Stomach (tissue), 9 donors: ENCODE results near the gene NRG3. TPM values are rescaled to one million over a fixed set of nuclear protein-coding genes. Genes with fewer than 3 reads are reported as not detected.

Source experiments
- DNase-seq, 2 donors: peaks; one replicate each; pipeline versions ENCODE4 v3.0.0 to v3.0.0-alpha.2; 2013 to 2019
- H3K27ac ChIP-seq, 5 donors: fragments of 200-600 bp in 4 of 5; sonication (generic) in 4 of 5; one replicate each; pipeline ENCODE4 v1.5.1; 2013 to 2019; ENCODE audit warnings: mild to moderate bottlenecking in 1 of 5, moderate library complexity in 1 of 5
- H3K27me3 ChIP-seq, 3 donors: fragments of 200-600 bp; sonication (generic); one replicate each; pipeline ENCODE4 v1.5.1; 2017 to 2019; ENCODE audit warnings: mixed run types in 1 of 3
- H3K36me3 ChIP-seq, 4 donors: fragments of 200-600 bp; sonication (generic); 1 replicate in 3 of 4; 2 replicates in 1 of 4; pipeline ENCODE4 v1.5.1; 2016 to 2019
- H3K4me1 ChIP-seq, 4 donors: fragments of 200-600 bp; sonication (generic); one replicate each; pipeline ENCODE4 v1.5.1; 2016 to 2019
- H3K4me3 ChIP-seq, 4 donors: fragments of 200-600 bp; sonication (generic) in 3 of 4; one replicate each; pipeline ENCODE4 v1.5.1; 2016 to 2019; ENCODE audit warnings: mild to moderate bottlenecking in 1 of 4
- H3K9me3 ChIP-seq, 4 donors: fragments of 200-600 bp; sonication (generic); one replicate each; pipeline ENCODE4 v1.5.1; 2016 to 2019
- CTCF ChIP-seq, 7 experiments: fragments of 450-650 bp in 4 of 7; fragments of 200-600 bp in 3 of 7; sonication (generic) in 3 of 7; IDR thresholded peaks; one replicate each; pipeline ENCODE4 v1.5.1; 2016 to 2019; ENCODE audit warnings: antibody characterized with exemption in 7 of 7, control low read depth in 2 of 7, mild to moderate bottlenecking in 1 of 7
- EP300 ChIP-seq: sonication (generic); formaldehyde crosslinking; IDR thresholded peaks from one replicate; pipeline ENCODE4 v1.6.1; 2017; ENCODE audit warnings: antibody characterized with exemption
- POLR2A ChIP-seq, 4 donors: fragments of 450-650 bp; IDR thresholded peaks; one replicate each; pipeline ENCODE4 v1.6.1; 2016; ENCODE audit warnings: antibody characterized with exemption in 4 of 4, control low read depth in 2 of 4, mild to moderate bottlenecking in 1 of 4, moderate library complexity in 1 of 4
- POLR2AphosphoS5 ChIP-seq, 3 donors: sonication (generic); formaldehyde crosslinking; IDR thresholded peaks; one replicate each; pipeline ENCODE4 v1.6.1; 2016; ENCODE audit warnings: antibody characterized with exemption in 3 of 3
- WGBS, 5 donors: extraction: QIAGEN DNeasy Blood & Tissue Kit in 3 of 5; methylation state at CpG; one replicate each; pipeline versions ENCODE4 v1.1.5 to v1.1.7; 2013 to 2018; 5-methylcytosine and 5-hydroxymethylcytosine counted together
- intact Hi-C: fragments of 100-400 bp; cut with DNase I; formaldehyde crosslinking; loops from one replicate; pipeline ENCODE4 v1.15.1; 2023; ENCODE audit warnings: low total_unique reads
- polyA plus RNA-seq, 3 donors: library from polyadenylated mRNA; stranded (reverse); fragments of 200-250 nt; gene quantifications; one replicate each; pipeline ENCODE4 v1.2.3, GENCODE V29; 2013
- total RNA-seq, 5 donors: library from RNA; depleted of rRNA; stranded (reverse); fragments of >200 nt; gene quantifications; one replicate each; pipeline versions ENCODE4 v1.1.0 to v1.2.3, GENCODE V29; 2014 to 2016
- donor health status: healthy with polysubstance abuse.
- donor health status: Bipolar disorder and iron deficiency.
- donor health status: healthy.

The NRG3 gene
- total and polyA plus RNA-seq, 8 donors = 0.08 to 2.5 (median 0.52) TPM; not detected in 4

DNA sequence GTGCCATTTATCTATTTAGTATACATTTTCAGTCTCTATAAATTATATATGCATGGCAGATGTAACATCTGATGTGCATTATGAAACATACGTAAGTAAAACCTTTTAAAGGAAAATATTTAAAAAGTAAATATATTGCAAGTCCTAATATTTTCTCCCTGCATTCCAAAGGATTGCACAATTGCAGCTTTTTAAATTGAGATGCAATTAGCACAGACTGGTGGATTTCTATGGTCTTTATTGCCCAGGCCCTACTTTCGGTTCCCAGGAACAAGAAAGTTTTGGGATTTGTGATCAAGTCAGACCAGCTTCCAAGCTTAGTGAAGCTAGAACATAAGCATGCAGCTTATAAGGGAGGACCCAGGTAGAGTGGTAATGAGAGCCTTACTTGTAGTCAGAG is 337.8 kb downstream of the NRG3 start:
- Histone ChIP-seq H3K4me1 (no peaks in the 10 kb centered on the region), H3K4me3 (no peak overlapping the region), H3K9me3 (no peaks in the 10 kb centered on the region), H3K27ac (no peak overlapping the region), H3K27me3 (no peaks in the 10 kb centered on the region), H3K36me3 (no peaks in the 10 kb centered on the region)
- 47 to 90% (median 84%) methylated on average over 2 of the region's 2 CpGs for WGBS, 5 donors
- intact Hi-C loops = no loop called here
- TF ChIP-seq POLR2A (IDR thresholded peaks at IDR 0.05) = no peak
- no peak for TF ChIP-seq POLR2AphosphoS5 (IDR thresholded peaks at IDR 0.05)
- no peak for TF ChIP-seq EP300
- TF ChIP-seq CTCF (IDR thresholded peaks at IDR 0.05) = no peak
- DNase-seq = no peak

- DNase-seq = no peak
- no peaks in the 10 kb centered on the region for H3K9me3 ChIP-seq
- no peak for TF ChIP-seq POLR2A (IDR thresholded peaks at IDR 0.05)
- TF ChIP-seq CTCF (IDR thresholded peaks at IDR 0.05) = no peak
- no peak for TF ChIP-seq EP300
- TF ChIP-seq POLR2AphosphoS5 (IDR thresholded peaks at IDR 0.05) = no peak
- intact Hi-C loops = no loop called here
- 75 to 89% (median 83%) methylated on average over 5 of the region's 5 CpGs for WGBS, 5 donors
- no peaks in the 10 kb centered on the region for H3K36me3 ChIP-seq
- H3K27me3 ChIP-seq = no peaks in the 10 kb centered on the region
- H3K27ac ChIP-seq = no peak overlapping the region
- no peaks in the 10 kb centered on the region for H3K4me1 ChIP-seq
- no peak overlapping the region for H3K4me3 ChIP-seq
Observed at GRCh38 chr10:82213784-82214183, 338.8 kb downstream of the NRG3 start.

- intact Hi-C loops = no loop called here
Observed at GRCh38 chr10:82221056-82221455, 346.1 kb downstream of the NRG3 start.

GRCh38 chr10:82221601-82222149 is 346.7 kb downstream of the NRG3 start:
- Histone ChIP-seq H3K36me3 (no peaks in the 10 kb centered on the region), H3K4me1 (no peaks in the 10 kb centered on the region), H3K9me3 (no peaks in the 10 kb centered on the region), H3K27ac (no peak overlapping the region), H3K27me3 (no peaks in the 10 kb centered on the region), H3K4me3 (no peak overlapping the region)
- TF ChIP-seq POLR2A (IDR thresholded peaks at IDR 0.05) (no peak), CTCF (IDR thresholded peaks at IDR 0.05) (peak in 1 of 7 experiments; percentile 17), POLR2AphosphoS5 (IDR thresholded peaks at IDR 0.05) (no peak), EP300 (no peak)
- no peak for DNase-seq
- WGBS, 5 donors = 10 to 28% (median 20%) methylated on average over 2 of the region's 2 CpGs
- intact Hi-C loops = no loop called here

More at GRCh38 chr10:82221056-82221455, 346.1 kb downstream of the NRG3 start:
- H3K27me3 ChIP-seq = no peaks in the 10 kb centered on the region
- no peak overlapping the region for H3K27ac ChIP-seq
- no peaks in the 10 kb centered on the region for H3K36me3 ChIP-seq
- no peaks in the 10 kb centered on the region for H3K4me1 ChIP-seq
- no peak for TF ChIP-seq POLR2AphosphoS5 (IDR thresholded peaks at IDR 0.05)
- no peaks in the 10 kb centered on the region for H3K9me3 ChIP-seq
- H3K4me3 ChIP-seq = no peak overlapping the region
- DNase-seq = no peak

- no peak for DNase-seq
- H3K4me1 ChIP-seq = no peaks in the 10 kb centered on the region
- WGBS, 5 donors = 84 to 92% (median 88%) methylated on average over 4 of the region's 4 CpGs
- TF ChIP-seq POLR2AphosphoS5 (IDR thresholded peaks at IDR 0.05) = no peak
- TF ChIP-seq POLR2A (IDR thresholded peaks at IDR 0.05) = no peak
- no peak for TF ChIP-seq EP300
- no peak for TF ChIP-seq CTCF (IDR thresholded peaks at IDR 0.05)
- intact Hi-C loops = no loop called here
- H3K27ac ChIP-seq = no peak overlapping the region
- H3K36me3 ChIP-seq = no peaks in the 10 kb centered on the region
- H3K27me3 ChIP-seq = no peaks in the 10 kb centered on the region
- no peaks in the 10 kb centered on the region for H3K9me3 ChIP-seq
- H3K4me3 ChIP-seq = no peak overlapping the region
Observed at GRCh38 chr10:82228701-82229100, 353.7 kb downstream of the NRG3 start.
